GM12878 (cell line): ENCODE data around the gene LHFPL3. TPM values are rescaled to one million over a fixed set of nuclear protein-coding genes. Genes with fewer than 3 reads are reported as not detected.

Experiments
- CBFB ChIP-seq: IDR thresholded peaks from 2 replicates; pipeline ENCODE4 v1.6.1; 2016; ENCODE audit warnings: antibody characterized with exemption, low read depth
- DPF2 ChIP-seq: fragments of 450-650 bp; IDR thresholded peaks from 2 replicates; pipeline ENCODE4 v1.6.1; 2017; ENCODE audit warnings: mild to moderate bottlenecking
- EP300 ChIP-seq, 2 experiments: fragments of 150-350 bp in 1 of 2; IDR thresholded peaks; 2 replicates each; pipeline ENCODE4 v1.6.1; 2011 to 2012; ENCODE audit warnings: low read depth in 2 of 2, low read length in 2 of 2, borderline replicate concordance in 1 of 2, improper control_type of control experiment in 1 of 2, inconsistent platforms in 1 of 2; ENCODE audit not compliant: control insufficient read depth in 1 of 2
- HDAC2 ChIP-seq: fragments of 200-600 bp; sonication (generic); IDR thresholded peaks from 2 replicates; pipeline ENCODE4 v1.6.1; 2017
- HDGF ChIP-seq: fragments of 450-650 bp; IDR thresholded peaks from 2 replicates; pipeline ENCODE4 v1.6.1; 2016; ENCODE audit warnings: antibody characterized with exemption
- IKZF2 ChIP-seq, 2 experiments: fragments of 450-650 bp; IDR thresholded peaks; 2 replicates each; pipeline ENCODE4 v1.6.1; 2017; ENCODE audit warnings: mild to moderate bottlenecking in 2 of 2, moderate library complexity in 2 of 2
- KLF5 ChIP-seq: fragments of 450-650 bp; IDR thresholded peaks from 2 replicates; pipeline ENCODE4 v1.6.1; 2014; ENCODE audit warnings: mild to moderate bottlenecking; ENCODE audit not compliant: partially characterized antibody
- MEF2B ChIP-seq: fragments of 450-650 bp; IDR thresholded peaks from 2 replicates; pipeline ENCODE4 v1.6.1; 2018; ENCODE audit warnings: mild to moderate bottlenecking, moderate library complexity; ENCODE audit not compliant: partially characterized antibody, poor library complexity, severe bottlenecking
- MTA2 ChIP-seq: fragments of 450-650 bp; IDR thresholded peaks from 2 replicates; pipeline ENCODE4 v1.6.1; 2016; ENCODE audit warnings: low read depth, mild to moderate bottlenecking, moderate library complexity
- NFIC ChIP-seq: IDR thresholded peaks from 2 replicates; pipeline ENCODE4 v1.6.1; 2012; ENCODE audit warnings: low read depth, mild to moderate bottlenecking, inconsistent platforms, low read length, moderate library complexity
- PBX3 ChIP-seq: IDR thresholded peaks from 2 replicates; pipeline ENCODE4 v1.6.1; 2011; ENCODE audit warnings: mild to moderate bottlenecking, low read depth, low read length, moderate library complexity; ENCODE audit not compliant: insufficient replicate concordance
- POU2F2 ChIP-seq: IDR thresholded peaks from 3 replicates; pipeline ENCODE4 v1.6.1; 2011; ENCODE audit warnings: low read depth, mild to moderate bottlenecking, low read length, borderline replicate concordance
- SMAD1 ChIP-seq: fragments of 450-650 bp; IDR thresholded peaks from 2 replicates; pipeline ENCODE4 v1.6.1; 2018; ENCODE audit warnings: mild to moderate bottlenecking, low read depth; ENCODE audit not compliant: partially characterized antibody
- SP1 ChIP-seq: IDR thresholded peaks from one replicate; pipeline ENCODE4 v1.6.1; 2011; ENCODE audit warnings: low read depth, low read length
- TBL1XR1 ChIP-seq: IDR thresholded peaks from 2 replicates; pipeline ENCODE4 v1.6.1; 2012; ENCODE audit warnings: low read depth, low read length, improper control_type of control experiment
- TCF7 ChIP-seq: IDR thresholded peaks from 2 replicates; pipeline ENCODE4 v1.6.1; 2014; ENCODE audit warnings: antibody characterized with exemption, borderline replicate concordance
- ZBED1 ChIP-seq: IDR thresholded peaks from 2 replicates; pipeline ENCODE4 v1.6.1; 2016; ENCODE audit warnings: borderline replicate concordance
- polyA plus RNA-seq, 11 experiments: library from polyadenylated mRNA; depleted of rRNA in 4 of 11; unstranded in 6 of 11; stranded (reverse) in 5 of 11; fragments of >200 nt; fragmentation: Nextera tagmentation in 4 of 11; fragmentation: Illumina TruSeq in 1 of 11; extraction: Ambion mirVana in 4 of 11; extraction: Trizol in 1 of 11; gene quantifications; 1 replicate in 1 of 11; 2 replicates in 10 of 11; pipeline versions ENCODE4 v1.2.1 to v1.2.3, GENCODE V29; 2011 to 2016; ENCODE audit warnings: inconsistent platforms in 2 of 11, missing spikeins in 2 of 11, low read depth in 1 of 11
- total RNA-seq, 4 experiments: library from RNA; depleted of rRNA in 3 of 4; stranded (reverse); fragments of >200 nt in 3 of 4; fragmentation: Illumina TruSeq in 1 of 4; extraction: Trizol in 1 of 4; gene quantifications; 2 replicates each; pipeline versions ENCODE4 v1.2.1 to v1.2.3, GENCODE V29; 2013 to 2021
- TF ChIP-seq, protein P1 (sequence below): fragments of 450-650 bp; IDR thresholded peaks from 2 replicates; pipeline ENCODE4 v1.6.1; 2017; ENCODE audit warnings: antibody characterized with exemption, mild to moderate bottlenecking, moderate library complexity
- TF ChIP-seq, protein P2 (sequence below): fragments of 450-650 bp; conservative IDR thresholded peaks from 2 replicates; pipeline ENCODE4 v1.6.1; 2017; ENCODE audit warnings: mild to moderate bottlenecking, moderate library complexity
- TF ChIP-seq, protein P3 (sequence below): IDR thresholded peaks from 2 replicates; pipeline ENCODE4 v1.6.1; 2012; ENCODE audit warnings: mild to moderate bottlenecking, low read depth, low read length

Gene LHFPL3
- total and polyA plus RNA-seq, 10 of the 15 experiments (the other 5 are each of a cell fraction or from before 2014, with no cell fraction given) = 0.09 TPM; not detected in 9

DNA sequence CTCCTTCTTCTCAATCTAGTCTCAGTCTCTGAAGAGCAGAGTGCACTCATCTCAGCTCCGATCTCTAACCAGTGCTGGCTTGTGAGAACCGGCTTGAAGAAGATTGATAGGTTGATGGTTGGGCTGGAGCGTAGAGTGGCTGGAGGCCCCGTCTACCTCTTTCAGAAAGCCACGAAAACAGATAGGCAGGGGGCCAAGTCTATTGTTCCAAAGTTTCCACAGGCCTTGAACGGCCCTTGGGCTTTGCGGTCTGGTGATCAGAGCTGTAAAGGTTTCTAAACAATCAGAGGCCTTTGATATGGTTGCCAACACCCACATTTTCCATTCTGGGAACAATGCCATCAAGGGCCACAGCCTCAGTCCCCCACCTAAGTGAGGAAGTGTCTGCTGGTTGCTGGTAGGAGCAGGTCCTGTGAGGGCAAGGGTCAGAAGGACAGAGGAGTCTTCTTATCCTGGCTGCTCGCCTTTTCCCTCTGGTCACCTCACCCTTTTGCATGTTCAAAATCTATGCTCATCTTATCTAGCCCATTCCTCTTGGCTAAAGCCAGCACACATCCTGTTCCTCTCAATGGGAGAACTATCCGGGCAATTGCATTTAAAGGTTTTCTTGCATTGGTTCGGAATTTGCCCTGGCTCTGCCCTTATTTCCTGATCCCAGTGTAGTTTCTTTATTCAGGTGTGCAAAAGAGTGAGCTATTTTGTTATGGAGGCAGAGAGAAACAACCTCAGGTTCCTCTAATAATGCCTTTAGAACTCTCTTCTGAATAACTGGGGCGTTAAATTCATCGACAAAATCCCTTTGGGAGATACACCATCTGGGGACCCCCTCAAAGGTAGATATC lies 615.3 kb downstream of the LHFPL3 start (continued):
- TF ChIP-seq SMAD1 (peak; percentile 91), ZBED1 (no peak), MTA2 (peak; percentile 90), PBX3 (peak; percentile 80), HDGF (0 out of 2 replicates have a peak, but pooled peaks have one; percentile 59), MEF2B (peak; percentile 88), KLF5 (peak; percentile 74), CBFB (peak; percentile 58), DPF2 (peak; percentile 92), IKZF2 (IDR thresholded peaks at IDR 0.05) (peak; percentile 99), HDAC2 (peak; percentile 63; the same call in 1 of the 2 replicates), POU2F2 (peak; percentile 12; the same call in 1 of the 3 replicates), EP300 (IDR thresholded peaks at IDR 0.05; ENCODE audit: borderline replicate concordance in 1 of 2, control insufficient read depth in 1 of 2, low read depth in 2 of 2, low read length in 2 of 2) (peak; percentile 90 to 91), SP1 (peak; percentile 44), NFIC (peak; percentile 54; the same call in 1 of the 2 replicates), TCF7 (peak; percentile 91), TBL1XR1 (peak; percentile 78; the same call in 1 of the 2 replicates)
- TF ChIP-seq, protein P1, sequence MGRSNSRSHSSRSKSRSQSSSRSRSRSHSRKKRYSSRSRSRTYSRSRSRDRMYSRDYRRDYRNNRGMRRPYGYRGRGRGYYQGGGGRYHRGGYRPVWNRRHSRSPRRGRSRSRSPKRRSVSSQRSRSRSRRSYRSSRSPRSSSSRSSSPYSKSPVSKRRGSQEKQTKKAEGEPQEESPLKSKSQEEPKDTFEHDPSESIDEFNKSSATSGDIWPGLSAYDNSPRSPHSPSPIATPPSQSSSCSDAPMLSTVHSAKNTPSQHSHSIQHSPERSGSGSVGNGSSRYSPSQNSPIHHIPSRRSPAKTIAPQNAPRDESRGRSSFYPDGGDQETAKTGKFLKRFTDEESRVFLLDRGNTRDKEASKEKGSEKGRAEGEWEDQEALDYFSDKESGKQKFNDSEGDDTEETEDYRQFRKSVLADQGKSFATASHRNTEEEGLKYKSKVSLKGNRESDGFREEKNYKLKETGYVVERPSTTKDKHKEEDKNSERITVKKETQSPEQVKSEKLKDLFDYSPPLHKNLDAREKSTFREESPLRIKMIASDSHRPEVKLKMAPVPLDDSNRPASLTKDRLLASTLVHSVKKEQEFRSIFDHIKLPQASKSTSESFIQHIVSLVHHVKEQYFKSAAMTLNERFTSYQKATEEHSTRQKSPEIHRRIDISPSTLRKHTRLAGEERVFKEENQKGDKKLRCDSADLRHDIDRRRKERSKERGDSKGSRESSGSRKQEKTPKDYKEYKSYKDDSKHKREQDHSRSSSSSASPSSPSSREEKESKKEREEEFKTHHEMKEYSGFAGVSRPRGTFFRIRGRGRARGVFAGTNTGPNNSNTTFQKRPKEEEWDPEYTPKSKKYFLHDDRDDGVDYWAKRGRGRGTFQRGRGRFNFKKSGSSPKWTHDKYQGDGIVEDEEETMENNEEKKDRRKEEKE = no peak
- TF ChIP-seq, protein P2, sequence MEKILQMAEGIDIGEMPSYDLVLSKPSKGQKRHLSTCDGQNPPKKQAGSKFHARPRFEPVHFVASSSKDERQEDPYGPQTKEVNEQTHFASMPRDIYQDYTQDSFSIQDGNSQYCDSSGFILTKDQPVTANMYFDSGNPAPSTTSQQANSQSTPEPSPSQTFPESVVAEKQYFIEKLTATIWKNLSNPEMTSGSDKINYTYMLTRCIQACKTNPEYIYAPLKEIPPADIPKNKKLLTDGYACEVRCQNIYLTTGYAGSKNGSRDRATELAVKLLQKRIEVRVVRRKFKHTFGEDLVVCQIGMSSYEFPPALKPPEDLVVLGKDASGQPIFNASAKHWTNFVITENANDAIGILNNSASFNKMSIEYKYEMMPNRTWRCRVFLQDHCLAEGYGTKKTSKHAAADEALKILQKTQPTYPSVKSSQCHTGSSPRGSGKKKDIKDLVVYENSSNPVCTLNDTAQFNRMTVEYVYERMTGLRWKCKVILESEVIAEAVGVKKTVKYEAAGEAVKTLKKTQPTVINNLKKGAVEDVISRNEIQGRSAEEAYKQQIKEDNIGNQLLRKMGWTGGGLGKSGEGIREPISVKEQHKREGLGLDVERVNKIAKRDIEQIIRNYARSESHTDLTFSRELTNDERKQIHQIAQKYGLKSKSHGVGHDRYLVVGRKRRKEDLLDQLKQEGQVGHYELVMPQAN = 0 out of 2 replicates have a peak, but pooled peaks have one; percentile 5
- TF ChIP-seq, protein P3, sequence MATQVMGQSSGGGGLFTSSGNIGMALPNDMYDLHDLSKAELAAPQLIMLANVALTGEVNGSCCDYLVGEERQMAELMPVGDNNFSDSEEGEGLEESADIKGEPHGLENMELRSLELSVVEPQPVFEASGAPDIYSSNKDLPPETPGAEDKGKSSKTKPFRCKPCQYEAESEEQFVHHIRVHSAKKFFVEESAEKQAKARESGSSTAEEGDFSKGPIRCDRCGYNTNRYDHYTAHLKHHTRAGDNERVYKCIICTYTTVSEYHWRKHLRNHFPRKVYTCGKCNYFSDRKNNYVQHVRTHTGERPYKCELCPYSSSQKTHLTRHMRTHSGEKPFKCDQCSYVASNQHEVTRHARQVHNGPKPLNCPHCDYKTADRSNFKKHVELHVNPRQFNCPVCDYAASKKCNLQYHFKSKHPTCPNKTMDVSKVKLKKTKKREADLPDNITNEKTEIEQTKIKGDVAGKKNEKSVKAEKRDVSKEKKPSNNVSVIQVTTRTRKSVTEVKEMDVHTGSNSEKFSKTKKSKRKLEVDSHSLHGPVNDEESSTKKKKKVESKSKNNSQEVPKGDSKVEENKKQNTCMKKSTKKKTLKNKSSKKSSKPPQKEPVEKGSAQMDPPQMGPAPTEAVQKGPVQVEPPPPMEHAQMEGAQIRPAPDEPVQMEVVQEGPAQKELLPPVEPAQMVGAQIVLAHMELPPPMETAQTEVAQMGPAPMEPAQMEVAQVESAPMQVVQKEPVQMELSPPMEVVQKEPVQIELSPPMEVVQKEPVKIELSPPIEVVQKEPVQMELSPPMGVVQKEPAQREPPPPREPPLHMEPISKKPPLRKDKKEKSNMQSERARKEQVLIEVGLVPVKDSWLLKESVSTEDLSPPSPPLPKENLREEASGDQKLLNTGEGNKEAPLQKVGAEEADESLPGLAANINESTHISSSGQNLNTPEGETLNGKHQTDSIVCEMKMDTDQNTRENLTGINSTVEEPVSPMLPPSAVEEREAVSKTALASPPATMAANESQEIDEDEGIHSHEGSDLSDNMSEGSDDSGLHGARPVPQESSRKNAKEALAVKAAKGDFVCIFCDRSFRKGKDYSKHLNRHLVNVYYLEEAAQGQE = no peak
